HG02884 (cell line): ENCODE results near the gene SRSF2.
"Not testable (repeated sequence)": the region's sequence is repeated elsewhere in the genome, so short reads cannot be mapped to it uniquely, and the experiment has no call there.

ENCODE experiments used
- ATAC-seq: cut with Tn5 transposase; IDR thresholded peaks from one replicate; pipeline ENCODE4 v1.9.1; 2021; ENCODE audit warnings: mild to moderate bottlenecking, moderate library complexity; ENCODE audit not compliant: unreplicated experiment

SRSF2 gene

DNA sequence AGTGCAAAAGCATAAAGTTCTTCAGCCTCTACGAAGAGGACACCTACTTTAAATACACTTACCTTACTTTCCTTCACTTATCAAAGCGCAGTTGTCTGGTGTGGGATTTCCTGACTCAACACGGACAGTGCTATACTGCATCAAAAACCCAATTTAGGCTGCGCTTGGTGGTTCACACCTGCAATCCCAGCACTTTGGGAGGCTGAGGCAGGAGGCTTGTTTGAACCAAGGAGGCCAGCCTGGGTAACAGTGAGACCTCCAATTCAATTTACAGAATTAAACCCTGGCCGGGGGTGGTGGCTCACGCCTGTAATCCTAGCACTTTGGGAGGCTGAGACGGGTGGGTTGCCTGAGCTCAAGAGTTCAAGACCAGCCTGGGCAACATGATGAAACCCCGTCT, 14.9 kb downstream of the SRSF2 start:
- no peak for ATAC-seq

- no peak for ATAC-seq
Measured at GRCh38 chr17:76721463-76721862, 15.7 kb downstream of the SRSF2 start.

- no peak for ATAC-seq
Measured at GRCh38 chr17:76720941-76721340, 16.2 kb downstream of the SRSF2 start.

- ATAC-seq, result no peak
Measured at GRCh38 chr17:76720211-76720610, 16.9 kb downstream of the SRSF2 start.

- no peak for ATAC-seq
Measured at GRCh38 chr17:76718516-76718915, 18.6 kb downstream of the SRSF2 start.

DNA sequence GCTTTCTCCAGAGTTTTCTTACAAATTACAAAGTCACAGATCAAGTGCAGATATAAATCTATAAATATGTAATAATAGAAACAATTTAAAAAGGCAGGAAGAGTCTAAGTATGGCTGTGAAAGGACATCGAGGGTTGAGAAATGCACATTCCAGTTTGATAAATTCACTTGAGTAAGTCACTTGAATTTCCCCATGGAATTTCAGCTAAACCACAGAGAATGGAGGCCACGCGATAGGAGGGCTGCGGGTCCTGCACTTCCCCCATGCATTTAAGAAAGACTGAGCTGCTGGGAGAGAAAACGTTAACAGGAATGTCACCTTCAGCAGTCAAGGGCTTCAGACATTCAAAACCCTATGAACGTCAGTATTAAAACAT, 20.3 kb downstream of the SRSF2 start:
- no peak for ATAC-seq

GRCh38 chr17:76716146-76716838, 20.8 kb downstream of the SRSF2 start:
- ATAC-seq, result no peak

DNA sequence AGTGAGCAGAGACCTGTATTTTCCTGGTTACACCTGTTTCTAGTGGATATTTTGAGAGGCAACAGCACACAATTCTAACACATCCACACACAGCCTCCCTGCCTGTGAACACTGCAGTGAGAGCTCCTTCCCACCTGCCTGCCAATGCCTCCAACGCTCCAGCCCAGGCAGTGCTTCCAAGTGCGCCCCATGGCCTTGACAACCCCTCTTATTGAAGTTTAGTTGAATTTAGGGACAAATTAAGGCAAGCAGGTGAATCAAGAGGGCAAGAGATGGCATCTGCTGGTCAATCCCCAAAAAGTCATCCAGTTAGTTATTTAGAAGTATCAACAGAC, 21.7 kb downstream of the SRSF2 start:
- ATAC-seq, result no peak

DNA sequence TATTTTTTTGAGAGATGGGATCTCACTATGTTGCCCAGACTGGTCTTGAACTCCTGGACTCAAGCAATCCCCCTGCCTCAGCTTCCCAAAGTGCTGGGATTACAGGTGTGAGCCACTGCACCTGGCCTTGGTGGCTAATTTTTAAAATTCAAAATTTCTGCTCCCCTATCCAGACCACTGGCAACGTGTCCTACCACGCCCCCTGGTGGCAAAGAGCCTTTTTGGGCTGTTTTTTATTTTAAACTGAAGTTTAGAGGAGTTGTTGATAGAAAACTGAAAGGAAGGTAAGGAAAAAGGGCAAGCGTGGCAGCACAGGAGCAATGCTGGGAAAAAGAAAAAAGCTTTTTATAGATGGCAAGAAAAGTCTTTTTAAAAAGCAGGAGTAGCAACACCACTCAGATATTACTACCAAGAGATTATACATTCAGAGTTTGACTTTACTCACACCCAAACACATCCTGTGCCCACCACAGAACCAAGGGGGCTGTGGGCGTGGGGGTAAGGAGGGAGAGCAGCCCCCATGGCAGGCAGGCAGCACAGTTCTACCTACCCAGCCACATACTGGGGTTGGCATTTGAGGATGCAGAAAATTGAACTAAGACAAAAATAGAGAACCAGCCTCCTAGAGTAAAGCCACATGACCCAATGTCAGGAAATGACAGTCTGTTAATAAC, 22.2 kb downstream of the SRSF2 start:
- no peak for ATAC-seq

- ATAC-seq, result no peak
Measured at GRCh38 chr17:76714336-76714735, 22.8 kb downstream of the SRSF2 start.

DNA sequence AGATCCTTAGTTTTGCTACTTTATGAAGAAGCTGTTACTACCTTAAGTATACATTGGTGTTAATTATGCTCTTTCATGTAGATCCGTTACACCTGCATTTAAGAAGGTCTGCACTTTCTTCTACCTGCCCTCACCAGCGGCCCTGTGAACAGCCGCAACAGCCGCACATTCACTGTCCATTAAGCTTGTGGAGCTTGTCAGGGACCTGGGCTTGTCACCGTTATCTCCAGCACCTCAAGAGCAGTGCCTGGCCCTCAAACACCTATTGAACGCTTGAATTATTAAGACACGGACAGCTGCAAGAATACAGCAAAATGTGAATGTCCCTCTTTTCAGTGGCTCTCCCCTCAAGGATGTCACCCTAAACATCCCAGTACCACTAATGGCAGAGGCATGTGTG, 23.4 kb downstream of the SRSF2 start:
- ATAC-seq, result no peak

DNA sequence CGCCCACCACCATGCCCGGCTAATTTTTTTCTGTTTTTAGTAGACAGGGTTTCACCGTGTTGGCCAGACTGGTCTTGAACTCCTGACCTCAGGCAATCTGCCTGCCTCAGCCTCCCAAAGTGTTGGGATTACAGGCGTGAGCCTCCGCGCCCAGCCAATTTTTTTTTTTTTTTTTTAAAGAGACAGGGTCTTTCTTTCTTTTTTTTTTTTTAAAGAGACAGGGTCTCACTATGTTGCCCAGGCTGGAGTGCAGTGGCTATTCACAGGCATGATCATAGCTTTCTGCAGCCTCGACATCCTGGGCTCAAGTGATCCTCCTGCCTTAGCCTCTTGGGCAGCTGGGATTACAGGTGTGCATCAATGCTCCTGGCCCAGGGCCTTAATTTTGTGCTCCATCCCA, 24.8 kb downstream of the SRSF2 start:
- ATAC-seq, result not testable (repeated sequence)

GRCh38 chr17:76710863-76711611, 26.1 kb downstream of the SRSF2 start, which contains the start of gene MXRA7:
TSS of gene MXRA7 (minus strand) at chr17:76710965. CDS start at chr17:76710946, 19 bp downstream.
- no peak for ATAC-seq

GRCh38 chr17:76709951-76710862, 26.9 kb downstream of the SRSF2 start:
- ATAC-seq, result not testable (repeated sequence)

GRCh38 chr17:76709077-76709950, 27.8 kb downstream of the SRSF2 start:
- no peak for ATAC-seq

DNA sequence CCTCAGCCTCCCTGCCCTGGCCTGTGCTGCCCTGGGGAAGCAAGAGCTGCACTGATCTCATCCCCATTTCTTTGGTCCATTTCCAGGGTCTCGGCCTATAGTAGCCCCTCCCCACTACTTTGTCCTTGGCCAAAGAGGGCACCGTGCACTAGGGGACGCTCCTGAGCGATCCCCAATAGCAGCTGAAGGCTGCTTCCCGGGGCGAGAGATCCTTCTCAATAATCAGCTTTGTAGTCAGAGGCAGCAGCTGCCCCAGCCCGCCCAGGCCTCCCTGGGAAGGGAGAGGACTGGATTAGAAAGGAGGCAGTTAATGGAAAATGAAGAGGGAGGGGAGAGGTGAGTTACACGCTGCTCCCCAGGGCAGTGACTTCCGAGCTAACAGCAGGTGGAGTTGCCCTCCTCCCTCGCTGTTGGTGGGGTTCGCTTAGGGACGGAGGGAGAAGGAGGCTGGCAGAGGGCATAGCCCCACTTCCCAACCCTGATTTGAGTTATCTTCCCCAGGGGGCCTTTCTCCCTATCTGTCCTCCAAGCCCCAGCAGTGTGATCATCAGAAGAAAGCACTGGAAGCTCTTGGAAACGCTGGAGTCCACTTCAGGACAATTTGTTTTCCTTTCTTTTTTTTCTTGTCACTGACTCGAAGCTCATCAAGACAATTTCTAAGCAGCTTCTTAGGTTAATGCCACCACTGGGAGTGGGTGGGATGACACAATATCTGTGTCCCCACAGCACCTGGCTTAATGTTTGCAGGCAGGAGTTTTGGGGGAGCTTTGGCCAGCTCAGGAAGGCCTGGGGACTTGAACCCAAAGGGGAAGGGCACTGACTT, 28.9 kb downstream of the SRSF2 start:
- ATAC-seq, result no peak

DNA sequence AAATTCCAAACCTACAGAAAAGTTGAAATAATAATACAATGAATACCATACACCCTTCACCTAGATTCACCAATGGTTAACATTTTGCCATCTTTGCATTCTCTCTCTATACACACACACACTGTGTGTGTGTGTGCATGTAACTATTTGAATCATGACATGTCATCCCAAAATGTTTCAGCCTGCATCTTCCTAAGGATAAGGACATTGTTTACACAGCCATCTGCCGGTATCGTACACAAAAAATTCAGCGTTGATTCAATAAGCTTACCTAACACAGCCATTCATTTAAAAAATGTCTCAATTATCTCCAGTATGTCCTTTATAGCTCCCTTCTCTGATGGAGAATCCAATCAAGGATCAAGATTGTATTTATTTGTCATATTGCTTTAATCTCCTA, 30.3 kb downstream of the SRSF2 start:
- no peak for ATAC-seq

GRCh38 chr17:76704805-76705204, 32.3 kb downstream of the SRSF2 start:
- ATAC-seq, result no peak

DNA sequence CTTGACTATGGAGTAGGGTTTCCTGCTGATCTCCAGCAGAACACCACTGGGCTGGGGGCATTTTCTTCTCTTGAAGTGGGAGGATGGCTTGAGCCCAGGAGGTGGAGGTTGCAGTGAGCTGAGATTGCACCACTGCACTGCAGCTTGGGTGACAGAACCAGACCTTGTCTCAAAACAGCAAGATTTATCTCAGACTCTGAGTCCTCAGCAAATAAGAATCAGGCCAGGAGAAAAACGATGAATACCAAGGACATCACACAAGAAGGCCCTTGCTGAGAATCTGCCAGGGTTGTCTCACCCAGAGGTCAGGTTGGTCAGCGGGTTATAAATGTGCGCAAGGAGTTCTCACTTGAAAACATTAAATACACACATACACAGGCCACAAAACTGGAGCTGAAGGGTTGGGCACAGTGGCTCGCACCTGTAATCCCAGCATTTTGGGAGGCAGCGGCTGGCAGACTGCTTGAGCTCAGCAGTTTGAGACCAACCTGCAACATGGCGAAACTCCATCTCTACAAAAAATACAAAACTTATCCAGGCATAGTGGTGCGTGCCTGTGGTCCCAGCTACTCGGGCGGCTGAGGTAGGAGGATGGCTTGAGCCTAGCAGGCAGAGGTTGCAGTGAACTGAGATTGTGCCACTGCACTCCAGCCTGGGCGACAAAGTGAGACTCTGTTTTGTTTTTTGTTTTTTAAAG, 34.0 kb downstream of the SRSF2 start:
- no peak for ATAC-seq
